PFSK-1 (cell line): ENCODE data around the gene GCFC2.

Source experiments
- POLR2AphosphoS5 ChIP-seq: IDR thresholded peaks from 2 replicates; pipeline ENCODE4 v1.6.1; 2012; ENCODE audit warnings: low read depth, mild to moderate bottlenecking, control low read depth, low read length, moderate library complexity
- SIN3A ChIP-seq: IDR thresholded peaks from 2 replicates; pipeline ENCODE4 v1.6.1; 2012; ENCODE audit warnings: mild to moderate bottlenecking, low read length, moderate library complexity, borderline replicate concordance; ENCODE audit not compliant: insufficient read depth
- TAF1 ChIP-seq: IDR thresholded peaks from 2 replicates; pipeline ENCODE4 v1.6.1; 2012; ENCODE audit warnings: low read length, control low read depth, borderline replicate concordance; ENCODE audit not compliant: insufficient read depth
- TF ChIP-seq, protein P1 (sequence below), 2 experiments: IDR thresholded peaks; 2 replicates each; pipeline versions ENCODE4 v1.6.1 to v1.8.0; 2011 to 2012; ENCODE audit warnings: low read depth in 2 of 2, low read length in 2 of 2, control low read depth in 1 of 2, inconsistent platforms in 1 of 2, mild to moderate bottlenecking in 1 of 2, moderate library complexity in 1 of 2; ENCODE audit not compliant: insufficient read depth in 1 of 2

DNA sequence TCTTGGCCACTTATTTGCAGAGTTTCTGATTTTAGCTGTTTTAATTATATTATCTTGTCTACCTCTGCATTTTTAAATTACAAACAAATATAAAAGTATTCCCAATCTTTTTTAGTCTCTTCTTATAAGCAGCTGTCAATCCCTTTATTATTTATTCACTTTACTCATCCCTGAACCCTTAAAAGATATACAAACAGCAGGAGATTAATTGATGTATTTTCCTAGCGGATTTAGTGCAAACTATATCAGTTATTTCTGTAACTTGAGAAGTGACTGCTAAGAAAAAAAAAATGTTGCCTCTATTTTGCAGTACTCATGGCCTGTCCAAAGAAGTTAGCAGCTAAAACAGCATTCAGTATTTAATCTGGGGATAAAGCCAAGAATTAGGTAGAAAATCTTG is 42.1 kb upstream of the GCFC2 start:
- TF ChIP-seq, protein P1, sequence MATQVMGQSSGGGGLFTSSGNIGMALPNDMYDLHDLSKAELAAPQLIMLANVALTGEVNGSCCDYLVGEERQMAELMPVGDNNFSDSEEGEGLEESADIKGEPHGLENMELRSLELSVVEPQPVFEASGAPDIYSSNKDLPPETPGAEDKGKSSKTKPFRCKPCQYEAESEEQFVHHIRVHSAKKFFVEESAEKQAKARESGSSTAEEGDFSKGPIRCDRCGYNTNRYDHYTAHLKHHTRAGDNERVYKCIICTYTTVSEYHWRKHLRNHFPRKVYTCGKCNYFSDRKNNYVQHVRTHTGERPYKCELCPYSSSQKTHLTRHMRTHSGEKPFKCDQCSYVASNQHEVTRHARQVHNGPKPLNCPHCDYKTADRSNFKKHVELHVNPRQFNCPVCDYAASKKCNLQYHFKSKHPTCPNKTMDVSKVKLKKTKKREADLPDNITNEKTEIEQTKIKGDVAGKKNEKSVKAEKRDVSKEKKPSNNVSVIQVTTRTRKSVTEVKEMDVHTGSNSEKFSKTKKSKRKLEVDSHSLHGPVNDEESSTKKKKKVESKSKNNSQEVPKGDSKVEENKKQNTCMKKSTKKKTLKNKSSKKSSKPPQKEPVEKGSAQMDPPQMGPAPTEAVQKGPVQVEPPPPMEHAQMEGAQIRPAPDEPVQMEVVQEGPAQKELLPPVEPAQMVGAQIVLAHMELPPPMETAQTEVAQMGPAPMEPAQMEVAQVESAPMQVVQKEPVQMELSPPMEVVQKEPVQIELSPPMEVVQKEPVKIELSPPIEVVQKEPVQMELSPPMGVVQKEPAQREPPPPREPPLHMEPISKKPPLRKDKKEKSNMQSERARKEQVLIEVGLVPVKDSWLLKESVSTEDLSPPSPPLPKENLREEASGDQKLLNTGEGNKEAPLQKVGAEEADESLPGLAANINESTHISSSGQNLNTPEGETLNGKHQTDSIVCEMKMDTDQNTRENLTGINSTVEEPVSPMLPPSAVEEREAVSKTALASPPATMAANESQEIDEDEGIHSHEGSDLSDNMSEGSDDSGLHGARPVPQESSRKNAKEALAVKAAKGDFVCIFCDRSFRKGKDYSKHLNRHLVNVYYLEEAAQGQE (IDR thresholded peaks at IDR 0.05; ENCODE audit: insufficient read depth in 1 of 2, low read depth in 2 of 2, low read length in 2 of 2), result no peak
- TF ChIP-seq TAF1 (no peak), SIN3A (no peak), POLR2AphosphoS5 (no peak)
